Neural progenitor cell (in vitro differentiated cells): ENCODE data around the gene NFATC2. TPM values are rescaled to one million over a fixed set of nuclear protein-coding genes. Genes with fewer than 3 reads are reported as not detected.
A peak's percentile ranks its signal among the peaks of the same experiment; 100 is the strongest.

Experiments used
- DNase-seq: peaks from one replicate; pipeline ENCODE4 v3.0.0-alpha.2; 2016; ENCODE audit warnings: low spot score
- H2AFZ ChIP-seq: fragments of 200-600 bp; sonication (generic); replicated peaks from 2 replicates; pipeline ENCODE4 v1.6.1; 2016; ENCODE audit warnings: antibody characterized with exemption
- H3F3A ChIP-seq: fragments of 200-600 bp; sonication (generic); 2 replicates; pipeline ENCODE4 v1.6.1; 2016; ENCODE audit warnings: antibody characterized with exemption, low read depth
- H3K27ac ChIP-seq: fragments of 200-600 bp; sonication (generic); 2 replicates; pipeline ENCODE4 v1.5.1; 2016; ENCODE audit warnings: mild to moderate bottlenecking
- H3K27me3 ChIP-seq: fragments of 200-600 bp; sonication (generic); 2 replicates; pipeline ENCODE4 v1.6.1; 2016; ENCODE audit warnings: mild to moderate bottlenecking, moderate library complexity
- H3K36me3 ChIP-seq: fragments of 200-600 bp; sonication (generic); 2 replicates; pipeline ENCODE4 v1.5.1; 2016
- H3K4me1 ChIP-seq: fragments of 200-600 bp; sonication (generic); 2 replicates; pipeline ENCODE4 v1.6.1; 2016; ENCODE audit warnings: mixed run types
- H3K4me2 ChIP-seq: fragments of 200-600 bp; sonication (generic); 2 replicates; pipeline ENCODE4 v1.6.1; 2016
- H3K4me3 ChIP-seq: fragments of 200-600 bp; sonication (generic); 2 replicates; pipeline ENCODE4 v1.5.1; 2016
- H3K79me2 ChIP-seq: fragments of 200-600 bp; sonication (generic); 2 replicates; pipeline ENCODE4 v1.6.1; 2016; ENCODE audit warnings: low read depth
- H3K9ac ChIP-seq: fragments of 200-600 bp; sonication (generic); 2 replicates; pipeline ENCODE4 v1.6.1; 2016
- H3K9me3 ChIP-seq: fragments of 200-600 bp; sonication (generic); 2 replicates; pipeline ENCODE4 v1.5.1; 2016; ENCODE audit warnings: low read depth
- H4K20me1 ChIP-seq: fragments of 200-600 bp; sonication (generic); 2 replicates; pipeline ENCODE4 v1.6.1; 2016; ENCODE audit warnings: low read depth
- H3K27ac Mint-ChIP-seq: 3 replicates; pipeline ENCODE4 v1.8.0; 2021; ENCODE audit warnings: mixed read lengths
- H3K27me3 Mint-ChIP-seq: 2 replicates; pipeline ENCODE4 v1.8.0; 2022; ENCODE audit warnings: low read depth, mild to moderate bottlenecking, inconsistent platforms, moderate library complexity, mixed read lengths; ENCODE audit not compliant: insufficient read depth
- H3K36me3 Mint-ChIP-seq: 3 replicates; pipeline ENCODE4 v1.8.0; 2021; ENCODE audit warnings: mixed read lengths
- H3K4me1 Mint-ChIP-seq: 3 replicates; pipeline ENCODE4 v1.8.0; 2021; ENCODE audit warnings: mixed read lengths
- H3K4me3 Mint-ChIP-seq: 3 replicates; pipeline ENCODE4 v1.8.0; 2021; ENCODE audit warnings: mild to moderate bottlenecking, moderate library complexity, mixed read lengths
- H3K9me3 Mint-ChIP-seq: 3 replicates; pipeline ENCODE4 v1.8.0; 2020; ENCODE audit warnings: mixed read lengths
- CTCF ChIP-seq: fragments of 200-600 bp; sonication (generic); IDR thresholded peaks from 2 replicates; pipeline ENCODE4 v1.5.1; 2017; ENCODE audit warnings: antibody characterized with exemption, mild to moderate bottlenecking
- EZH2 ChIP-seq: fragments of 200-600 bp; sonication (generic); IDR thresholded peaks from 2 replicates; pipeline ENCODE4 v1.6.1; 2017; ENCODE audit warnings: antibody characterized with exemption, mild to moderate bottlenecking, moderate library complexity
- EZH2phosphoT487 ChIP-seq: fragments of 200-600 bp; sonication (generic); IDR thresholded peaks from 2 replicates; pipeline ENCODE4 v1.6.1; 2017; ENCODE audit warnings: antibody characterized with exemption
- total RNA-seq: library from RNA; depleted of rRNA; stranded (reverse); fragments of >200 nt; gene quantifications from 2 replicates; pipeline ENCODE4 v1.2.3, GENCODE V29; 2015; ENCODE audit warnings: low replicate concordance

Gene NFATC2
- total RNA-seq, 1 donor from 2014 or later, result 0.19 TPM

DNA sequence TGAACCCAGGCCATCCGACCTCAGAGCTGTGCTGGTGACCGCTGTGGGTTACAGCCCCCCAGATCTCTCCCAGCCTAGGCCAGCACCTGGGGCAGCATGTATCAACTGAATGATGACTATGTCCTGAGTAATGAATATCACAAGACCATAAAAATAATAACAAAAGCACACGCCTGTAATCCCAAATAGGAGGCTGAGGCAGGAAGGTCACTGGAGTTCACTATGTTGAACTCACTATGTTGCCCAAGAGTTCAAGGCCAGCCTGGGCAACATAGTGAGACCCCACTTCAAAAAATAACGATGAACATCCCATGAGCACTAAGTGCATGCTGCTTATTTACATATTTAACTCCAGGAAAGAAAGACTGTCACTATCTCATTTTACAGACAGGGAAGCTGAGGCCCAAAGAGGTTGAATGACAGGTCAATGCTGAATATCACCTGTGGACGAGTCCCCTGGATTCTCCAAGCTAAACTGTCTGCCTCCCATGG lies 92.3 kb downstream of the NFATC2 start:
- Histone ChIP-seq H3K4me1 (peaks cover 7% of the 10 kb centered on the region), H3K9me3 (no peaks in the 10 kb centered on the region), H3K36me3 (no peaks in the 10 kb centered on the region), H3K9ac (no peak overlapping the region), H2AFZ (no peak overlapping the region), H3K79me2 (no peaks in the 10 kb centered on the region), H3F3A (peaks cover 6% of the 10 kb centered on the region), H4K20me1 (no peaks in the 10 kb centered on the region), H3K4me3 (no peak overlapping the region), H3K27me3 (no peaks in the 10 kb centered on the region), H3K27ac (no peak overlapping the region), H3K4me2 (no peak overlapping the region)
- Mint-ChIP-seq H3K36me3 (no peaks in the 10 kb centered on the region), H3K4me1 (peaks cover 47% of the 10 kb centered on the region), H3K27me3 (peaks cover 10% of the 10 kb centered on the region), H3K4me3 (no peak overlapping the region), H3K27ac (no peak overlapping the region), H3K9me3 (peaks cover 12% of the 10 kb centered on the region)
- TF ChIP-seq EZH2phosphoT487 (no peak), EZH2 (no peak), CTCF (no peak)
- no peak for DNase-seq

DNA sequence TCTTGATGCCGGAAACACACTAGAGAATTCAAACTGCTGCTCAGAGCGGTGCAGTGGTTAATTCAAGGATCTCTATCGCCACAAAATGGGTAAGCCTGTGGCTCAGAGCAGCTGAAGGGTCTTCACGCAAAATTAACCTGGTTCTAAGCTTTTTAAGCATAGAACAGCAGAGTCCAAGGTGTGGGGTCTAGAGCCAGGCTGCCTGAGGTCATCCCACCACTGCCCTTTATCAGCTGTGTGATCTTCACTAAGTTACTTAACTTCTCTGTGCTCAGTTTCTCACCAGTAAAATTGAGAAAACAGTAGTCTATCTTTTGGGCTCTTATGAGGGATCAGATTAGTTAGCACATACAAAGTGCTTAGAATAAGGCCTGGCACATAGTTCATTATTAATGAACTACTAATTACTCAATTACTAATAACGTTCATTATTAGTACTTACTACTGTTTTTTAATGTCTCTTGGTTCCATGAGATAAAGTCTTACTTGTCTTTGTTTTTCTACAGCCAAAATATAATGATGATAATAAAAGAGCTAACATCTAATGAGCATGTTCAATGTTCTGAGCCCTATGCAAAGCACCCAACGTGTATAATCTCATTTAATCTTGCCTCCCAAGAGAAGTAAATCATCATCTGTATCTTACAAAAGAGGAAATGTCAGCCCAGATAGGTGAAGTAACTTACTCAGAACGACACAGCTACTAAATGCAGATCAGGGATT lies 92.9 kb downstream of the NFATC2 start:
- Histone ChIP-seq H3K4me1 (peaks cover 7% of the 10 kb centered on the region), H3K9ac (no peak overlapping the region), H3F3A (peaks cover 6% of the 10 kb centered on the region), H2AFZ (no peak overlapping the region), H3K9me3 (no peaks in the 10 kb centered on the region), H3K79me2 (no peaks in the 10 kb centered on the region), H3K27me3 (no peaks in the 10 kb centered on the region), H3K4me3 (no peak overlapping the region), H3K36me3 (no peaks in the 10 kb centered on the region), H4K20me1 (no peaks in the 10 kb centered on the region), H3K27ac (no peak overlapping the region), H3K4me2 (peak overlapping the region; percentile 31)
- Mint-ChIP-seq H3K27ac (no peak overlapping the region), H3K36me3 (no peaks in the 10 kb centered on the region), H3K9me3 (peaks cover 9% of the 10 kb centered on the region), H3K4me3 (no peak overlapping the region), H3K27me3 (peaks cover 10% of the 10 kb centered on the region), H3K4me1 (peaks cover 53% of the 10 kb centered on the region)
- no peak for DNase-seq
- TF ChIP-seq EZH2 (no peak), CTCF (no peak), EZH2phosphoT487 (no peak)

- Histone ChIP-seq H3K9ac (no peak overlapping the region), H3K79me2 (no peaks in the 10 kb centered on the region), H3K4me2 (no peak overlapping the region), H2AFZ (no peak overlapping the region), H4K20me1 (no peaks in the 10 kb centered on the region), H3K4me3 (no peak overlapping the region), H3K9me3 (no peaks in the 10 kb centered on the region), H3K27me3 (no peaks in the 10 kb centered on the region), H3F3A (peaks cover 6% of the 10 kb centered on the region), H3K4me1 (peaks cover 7% of the 10 kb centered on the region), H3K27ac (no peak overlapping the region), H3K36me3 (no peaks in the 10 kb centered on the region)
- Mint-ChIP-seq H3K36me3 (no peaks in the 10 kb centered on the region), H3K9me3 (no peaks in the 10 kb centered on the region), H3K4me1 (peaks cover 61% of the 10 kb centered on the region), H3K27ac (peak overlapping the region; percentile 16), H3K27me3 (peaks cover 7% of the 10 kb centered on the region), H3K4me3 (peak overlapping the region; percentile 64)
- no peak for DNase-seq
- TF ChIP-seq EZH2, result no peak
- TF ChIP-seq EZH2phosphoT487, result no peak
- no peak for TF ChIP-seq CTCF
These were observed 94.8 kb downstream of the NFATC2 start for GRCh38 chr20:51447765-51448148.
